ENCODE results near the gene FRS2.

The FRS2 gene

GRCh38 chr12:69527506-69528272, 57.5 kb downstream of the FRS2 start:
- peak; percentile 43 for DNase-seq (ENCODE audit: low read depth)

GRCh38 chr12:69529021-69529420, 58.8 kb downstream of the FRS2 start:
- no peak for DNase-seq (ENCODE audit: low read depth)

GRCh38 chr12:69533844-69534243, 63.7 kb downstream of the FRS2 start:
- DNase-seq (ENCODE audit: low read depth) = no peak

GRCh38 chr12:69534389-69534822, 64.2 kb downstream of the FRS2 start:
- DNase-seq (ENCODE audit: low read depth) = peak; percentile 98

GRCh38 chr12:69540987-69541386, 70.8 kb downstream of the FRS2 start:
- peak; percentile 39 for DNase-seq (ENCODE audit: low read depth)

GRCh38 chr12:69544087-69544486, 73.9 kb downstream of the FRS2 start:
- no peak for DNase-seq (ENCODE audit: low read depth)

GRCh38 chr12:69545081-69545480, 74.9 kb downstream of the FRS2 start:
- DNase-seq (ENCODE audit: low read depth) = no peak

- DNase-seq (ENCODE audit: low read depth) = no peak
These were observed 76.7 kb downstream of the FRS2 start for GRCh38 chr12:69546693-69547438.

- DNase-seq (ENCODE audit: low read depth) = no peak
These were observed 78.5 kb downstream of the FRS2 start for GRCh38 chr12:69548687-69549086.

- no peak for DNase-seq (ENCODE audit: low read depth)
These were observed 80.6 kb downstream of the FRS2 start for GRCh38 chr12:69550569-69551350.

GRCh38 chr12:69553628-69554248, 83.5 kb downstream of the FRS2 start:
- DNase-seq (ENCODE audit: low read depth) = no peak

GRCh38 chr12:69555461-69555860, 85.3 kb downstream of the FRS2 start:
- peak; percentile 74 for DNase-seq (ENCODE audit: low read depth)

GRCh38 chr12:69556383-69556782, 86.2 kb downstream of the FRS2 start:
- DNase-seq (ENCODE audit: low read depth) = no peak

GRCh38 chr12:69563166-69563762, 93.1 kb downstream of the FRS2 start:
- DNase-seq (ENCODE audit: low read depth) = no peak

GRCh38 chr12:69566603-69567002, 96.4 kb downstream of the FRS2 start:
- DNase-seq (ENCODE audit: low read depth) = no peak

- no peak for DNase-seq (ENCODE audit: low read depth)
These were observed 99.0 kb downstream of the FRS2 start for GRCh38 chr12:69569236-69569635.

GRCh38 chr12:69570000-69570516, 99.9 kb downstream of the FRS2 start:
- DNase-seq (ENCODE audit: low read depth) = no peak

- DNase-seq (ENCODE audit: low read depth) = peak; percentile 67
These were observed 100.6 kb downstream of the FRS2 start for GRCh38 chr12:69570545-69571399.

- DNase-seq (ENCODE audit: low read depth) = no peak
These were observed 105.2 kb downstream of the FRS2 start for GRCh38 chr12:69575346-69575745.

- DNase-seq (ENCODE audit: low read depth) = no peak
These were observed 108.1 kb downstream of the FRS2 start for GRCh38 chr12:69578283-69578682.

- no peak for DNase-seq (ENCODE audit: low read depth)
These were observed 108.8 kb downstream of the FRS2 start for GRCh38 chr12:69579029-69579428.
